ENCODE results near the gene PEAK3.
A peak's percentile ranks its signal among the peaks of the same experiment; 100 is the strongest.

The PEAK3 gene

GRCh38 chr19:2239771-2240770 is 41.9 kb downstream of the PEAK3 start:
- DNase-seq = no peak

GRCh38 chr19:2239173-2239572 is 42.8 kb downstream of the PEAK3 start:
- no peak for DNase-seq

- DNase-seq = no peak
Observed at GRCh38 chr19:2237869-2238153, 44.2 kb downstream of the PEAK3 start.

GRCh38 chr19:2237051-2237868 is 44.7 kb downstream of the PEAK3 start:
- no peak for DNase-seq

- peak; percentile 66 to 99 (median 91) for DNase-seq
Observed at GRCh38 chr19:2236314-2237050, 45.5 kb downstream of the PEAK3 start, which contains the start of the genes PLEKHJ1 and SF3A2. Gene PLEKHJ1, minus strand, starts transcription at chr19:2236329. Its CDS starts 81 bp downstream, at chr19:2236248. Gene SF3A2, plus strand, starts transcription at chr19:2236824. Its CDS starts 6,595 bp downstream, at chr19:2243419.

- DNase-seq = no peak
Observed at GRCh38 chr19:2236064-2236313, 46.0 kb downstream of the PEAK3 start.

- no peak for DNase-seq
Observed at GRCh38 chr19:2235381-2236063, 46.5 kb downstream of the PEAK3 start.

GRCh38 chr19:2234996-2235380 is 47.0 kb downstream of the PEAK3 start:
- DNase-seq = no peak

GRCh38 chr19:2233601-2234280 is 48.2 kb downstream of the PEAK3 start:
- no peak for DNase-seq

GRCh38 chr19:2232286-2233151 is 49.5 kb downstream of the PEAK3 start:
- no peak for DNase-seq

- DNase-seq = peak in 3 of 56 donors; percentile 11 to 16 (median 11)
Observed at GRCh38 chr19:2231621-2232221, 50.3 kb downstream of the PEAK3 start.

- no peak for DNase-seq
Observed at GRCh38 chr19:2230807-2231533, 51.0 kb downstream of the PEAK3 start.

- DNase-seq = no peak
Observed at GRCh38 chr19:2230033-2230531, 51.9 kb downstream of the PEAK3 start.

- no peak for DNase-seq
Observed at GRCh38 chr19:2229103-2230032, 52.6 kb downstream of the PEAK3 start.

GRCh38 chr19:2228157-2229030 is 53.6 kb downstream of the PEAK3 start:
- DNase-seq = no peak

All from amygdala (tissue), 56 donors.